AG04449 (cell line): Measurements from ENCODE around the gene TMEM271.

Source experiments
- CTCF ChIA-PET: fragments of 350-600 bp; formaldehyde crosslinking; extraction: SDS; loops from one replicate; lab custom pipeline; 2021; ENCODE audit warnings: antibody characterized with exemption; lab: Yijun Ruan, JAX
- POLR2A ChIA-PET: fragments of 400-600, 350-600 bp; formaldehyde crosslinking; extraction: SDS; loops from one replicate; lab custom pipeline; 2020; ENCODE audit warnings: antibody characterized with exemption, inconsistent platforms; lab: Yijun Ruan, JAX
- DNase-seq: peaks from one replicate; pipeline ENCODE4 v3.0.0-alpha.2; 2010; ENCODE audit warnings: low read depth, low spot score
- H3K4me3 ChIP-seq: 2 replicates; pipeline ENCODE4 v1.5.1; 2011; ENCODE audit warnings: low read depth, mild to moderate bottlenecking, control low read depth, low read length
- TF ChIP-seq, protein P1 (sequence below): IDR thresholded peaks from one replicate; pipeline ENCODE4 v1.5.1; 2011; ENCODE audit warnings: mild to moderate bottlenecking, moderate library complexity, low read length, control low read depth, inconsistent platforms; ENCODE audit not compliant: insufficient read depth; ENCODE audit errors: missing control alignments

TMEM271 gene

DNA sequence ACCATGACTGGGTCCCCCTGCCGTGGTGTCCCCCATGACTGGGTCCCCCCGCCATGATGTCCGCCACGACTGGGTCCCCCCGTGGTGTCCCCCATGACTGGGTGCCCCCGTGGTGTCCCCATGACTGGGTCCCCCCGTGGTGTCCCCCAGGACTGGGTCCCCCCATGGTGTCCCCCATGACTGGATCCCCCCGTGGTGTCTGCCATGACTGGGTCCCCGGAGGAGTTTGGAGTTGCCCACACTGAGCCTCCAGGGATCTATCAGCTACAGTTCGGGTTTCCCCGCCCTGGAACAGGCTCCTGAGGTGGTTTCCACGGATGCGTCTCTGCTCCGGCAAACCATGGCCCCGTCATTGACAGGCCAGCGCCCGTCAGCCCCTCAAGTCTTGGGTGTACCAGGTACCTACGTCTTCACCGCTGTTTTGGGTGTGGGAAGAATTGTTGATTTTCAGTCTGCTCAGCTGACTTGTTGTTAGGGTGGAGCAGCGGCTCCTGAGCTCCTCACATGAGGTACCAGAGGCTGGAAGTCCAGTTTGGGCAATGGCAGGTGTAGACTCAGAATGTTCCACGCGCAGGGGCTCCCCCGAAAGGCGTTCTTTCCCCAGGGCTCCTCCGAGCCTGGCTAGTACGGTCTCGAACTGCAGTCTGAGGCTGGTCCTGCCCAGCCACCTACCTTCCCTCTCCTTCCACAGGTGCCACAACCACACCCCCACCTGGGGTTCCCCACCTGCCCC is 41.0 kb upstream of the TMEM271 start:
- no peak overlapping the region for H3K4me3 ChIP-seq
- no peak for DNase-seq
- ChIA-PET POLR2A (no interaction called here), CTCF (no interaction called here)
- TF ChIP-seq, protein P1, sequence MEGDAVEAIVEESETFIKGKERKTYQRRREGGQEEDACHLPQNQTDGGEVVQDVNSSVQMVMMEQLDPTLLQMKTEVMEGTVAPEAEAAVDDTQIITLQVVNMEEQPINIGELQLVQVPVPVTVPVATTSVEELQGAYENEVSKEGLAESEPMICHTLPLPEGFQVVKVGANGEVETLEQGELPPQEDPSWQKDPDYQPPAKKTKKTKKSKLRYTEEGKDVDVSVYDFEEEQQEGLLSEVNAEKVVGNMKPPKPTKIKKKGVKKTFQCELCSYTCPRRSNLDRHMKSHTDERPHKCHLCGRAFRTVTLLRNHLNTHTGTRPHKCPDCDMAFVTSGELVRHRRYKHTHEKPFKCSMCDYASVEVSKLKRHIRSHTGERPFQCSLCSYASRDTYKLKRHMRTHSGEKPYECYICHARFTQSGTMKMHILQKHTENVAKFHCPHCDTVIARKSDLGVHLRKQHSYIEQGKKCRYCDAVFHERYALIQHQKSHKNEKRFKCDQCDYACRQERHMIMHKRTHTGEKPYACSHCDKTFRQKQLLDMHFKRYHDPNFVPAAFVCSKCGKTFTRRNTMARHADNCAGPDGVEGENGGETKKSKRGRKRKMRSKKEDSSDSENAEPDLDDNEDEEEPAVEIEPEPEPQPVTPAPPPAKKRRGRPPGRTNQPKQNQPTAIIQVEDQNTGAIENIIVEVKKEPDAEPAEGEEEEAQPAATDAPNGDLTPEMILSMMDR, result no peak

DNA sequence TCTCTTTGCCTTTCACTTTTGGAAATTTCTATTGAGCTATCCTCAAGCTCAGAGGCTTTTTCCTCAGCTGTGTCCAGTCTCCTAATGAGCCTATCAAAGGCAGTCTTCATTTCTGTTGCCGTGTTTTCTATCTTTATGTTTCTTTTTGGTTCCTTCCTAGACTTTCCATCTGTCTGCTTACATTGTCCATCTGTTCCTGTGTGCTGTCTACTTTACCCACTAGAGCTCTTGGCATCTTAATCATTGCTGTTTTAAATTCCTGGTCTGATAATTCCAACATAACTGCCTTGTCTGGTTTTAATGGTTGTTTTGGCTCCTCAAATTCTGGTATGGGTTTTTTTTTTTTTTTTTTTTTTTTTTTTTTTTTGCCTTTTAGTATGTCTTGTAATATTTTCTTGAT is 40.0 kb upstream of the TMEM271 start:
- POLR2A ChIA-PET, result no interaction called here

DNA sequence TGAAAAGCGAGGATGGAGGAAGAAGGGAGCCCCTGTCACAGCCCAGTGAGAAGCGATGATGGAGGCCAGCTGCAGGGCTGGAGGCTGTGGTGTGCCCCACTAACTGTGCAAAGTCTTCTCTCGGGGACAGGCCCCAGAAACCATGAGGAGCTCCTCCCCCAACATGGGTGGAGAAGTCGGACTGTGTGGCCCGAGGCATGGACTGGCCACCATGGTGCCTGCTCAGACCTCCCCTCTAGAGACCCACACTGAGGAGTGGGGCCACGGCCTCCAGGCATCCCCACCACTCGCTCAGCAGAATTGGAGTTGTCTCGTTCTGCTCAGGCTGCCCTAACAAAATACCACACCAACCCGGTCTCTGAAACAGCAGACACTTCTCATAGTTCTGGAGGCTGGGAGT is 37.0 kb upstream of the TMEM271 start:
- no peak for DNase-seq
- no peak overlapping the region for H3K4me3 ChIP-seq
- POLR2A ChIA-PET, result no interaction called here
- CTCF ChIA-PET, result no interaction called here
- TF ChIP-seq, protein P1, result no peak

More for the DNA sequence above, 40.0 kb upstream of the TMEM271 start:
- H3K4me3 ChIP-seq, result no peak overlapping the region
- TF ChIP-seq, protein P1, result no peak
- DNase-seq, result no peak
- CTCF ChIA-PET, result no interaction called here

DNA sequence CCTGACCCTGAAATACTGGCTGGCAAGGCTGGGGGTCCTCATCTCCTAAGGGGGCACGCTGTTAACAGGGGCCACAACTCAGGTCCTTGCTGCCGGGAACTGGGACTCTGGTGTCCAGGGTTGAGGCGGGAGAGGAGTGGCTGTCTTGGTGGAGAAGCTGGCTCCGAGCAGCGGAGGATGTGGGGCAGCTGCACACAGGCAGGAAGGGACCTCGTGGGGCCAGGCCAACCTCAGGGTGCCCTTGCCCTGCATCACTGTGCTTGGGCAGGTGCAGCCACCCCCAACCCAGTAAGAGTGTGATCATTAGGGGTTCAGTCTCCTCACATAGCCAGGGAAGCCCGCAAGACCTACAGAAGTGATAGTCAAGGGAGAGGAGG is 36.6 kb upstream of the TMEM271 start:
- TF ChIP-seq, protein P1, result no peak
- ChIA-PET POLR2A (no interaction called here), CTCF (no interaction called here)
- no peak for DNase-seq
- no peak overlapping the region for H3K4me3 ChIP-seq

DNA sequence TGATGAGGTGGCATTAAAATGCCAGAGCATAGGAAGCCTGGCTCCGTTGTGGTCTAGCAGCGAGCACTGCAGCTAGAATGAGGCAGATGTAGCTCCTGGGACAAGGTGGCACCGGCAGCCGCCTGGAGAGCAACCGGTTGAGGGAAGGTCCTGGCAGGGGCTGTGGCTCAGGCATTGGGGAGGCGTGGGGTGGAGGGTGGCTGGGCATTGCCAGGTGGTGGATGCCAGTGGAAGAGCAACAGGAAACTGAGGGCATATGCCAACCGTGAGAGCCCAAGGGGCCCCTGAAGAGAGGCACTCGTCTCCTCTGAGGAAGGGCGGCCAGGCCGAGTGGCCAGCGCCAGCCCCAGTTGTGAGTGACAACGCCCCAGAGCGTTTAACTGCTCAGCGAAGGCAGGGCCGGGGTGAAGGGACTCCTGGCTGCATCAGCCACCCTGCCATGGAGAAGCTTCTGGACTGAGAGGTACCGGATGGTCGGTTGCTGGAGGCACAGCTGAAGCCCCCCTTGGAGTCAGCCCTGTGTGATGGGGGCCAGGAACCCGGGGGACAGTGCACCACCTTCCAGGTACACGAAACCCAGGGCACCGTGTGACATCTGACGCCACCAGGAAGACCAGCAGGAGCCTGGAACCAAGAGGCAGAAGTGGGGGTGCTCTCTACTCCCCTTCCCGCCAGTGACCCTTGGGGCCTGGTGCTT is 36.1 kb upstream of the TMEM271 start:
- no peak for DNase-seq
- POLR2A ChIA-PET, result no interaction called here
- CTCF ChIA-PET, result no interaction called here
- TF ChIP-seq, protein P1, result no peak
- no peak overlapping the region for H3K4me3 ChIP-seq

DNA sequence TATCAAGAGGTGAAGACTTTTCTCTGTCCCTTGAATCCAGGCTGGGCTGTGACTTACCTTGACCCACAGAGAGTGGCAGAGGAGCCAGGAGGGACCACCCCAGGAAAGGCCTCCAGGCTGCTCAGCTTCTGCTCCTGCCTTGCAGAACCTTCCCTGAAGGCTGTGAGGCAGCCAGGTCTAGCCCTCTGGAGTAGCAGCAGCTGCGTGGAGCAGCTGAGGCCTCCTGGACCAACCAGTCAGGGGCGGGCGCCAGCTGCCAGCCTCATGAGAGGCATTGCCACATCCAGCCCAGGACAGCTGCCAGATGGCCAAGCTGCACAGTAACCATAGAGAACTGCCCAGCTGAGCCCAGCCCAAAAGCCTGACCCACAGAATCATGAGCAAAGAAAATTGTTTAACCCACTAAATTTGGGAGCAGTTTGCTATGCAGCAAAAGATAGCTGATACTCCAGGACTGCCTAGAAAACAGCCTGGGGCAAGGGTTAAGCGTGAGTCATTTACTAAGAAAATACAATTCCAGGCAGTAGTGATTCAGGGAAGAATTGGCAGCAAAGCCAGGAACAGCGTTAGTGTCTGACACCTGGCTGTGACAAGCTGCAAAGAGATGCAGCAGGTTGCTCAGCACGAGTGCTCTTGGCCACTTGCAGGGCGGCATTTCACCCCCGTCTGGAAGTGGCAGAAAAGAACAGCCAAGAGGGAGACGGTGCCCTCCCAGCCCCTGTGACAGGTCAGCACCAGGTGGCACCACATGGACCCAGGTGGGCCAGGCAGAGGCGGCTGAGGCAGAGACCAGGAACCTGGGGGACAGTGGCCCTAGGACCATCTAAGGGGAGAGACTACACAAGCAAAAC is 34.5 kb upstream of the TMEM271 start:
- ChIA-PET CTCF (no interaction called here), POLR2A (no interaction called here)
- H3K4me3 ChIP-seq, result no peak overlapping the region
- TF ChIP-seq, protein P1, result no peak
- peak; percentile 0 for DNase-seq
